GM23338 (cell line): ENCODE data around the gene PXMP4. TPM values are rescaled to one million over a fixed set of nuclear protein-coding genes. Genes with fewer than 3 reads are reported as not detected.
A peak's percentile ranks its signal among the peaks of the same experiment; 100 is the strongest.

Experiments used
- ATAC-seq: fragments of 200-7000 bp; cut with Tn5 transposase; 3 replicates; pipeline ENCODE4 v1.9.1; 2020
- DNase-seq: peaks from one replicate; pipeline ENCODE4 v3.0.0-alpha.2; 2015; ENCODE audit warnings: low spot score
- H2AFZ ChIP-seq: fragments of 200-600 bp; sonication (generic); 2 replicates; pipeline ENCODE4 v1.8.0; 2016; ENCODE audit warnings: antibody characterized with exemption, mild to moderate bottlenecking, moderate library complexity
- H3F3A ChIP-seq: fragments of 200-600 bp; sonication (generic); replicated peaks from 2 replicates; pipeline ENCODE4 v1.8.0; 2017; ENCODE audit warnings: antibody characterized with exemption, mixed run types, low read depth
- H3K27ac ChIP-seq: fragments of 200-600 bp; sonication (generic); 2 replicates; pipeline ENCODE4 v1.6.1; 2016; ENCODE audit warnings: low read depth
- H3K27me3 ChIP-seq: fragments of 200-600 bp; sonication (generic); 2 replicates; pipeline ENCODE4 v1.8.0; 2016; ENCODE audit warnings: mild to moderate bottlenecking, mixed run types, moderate library complexity; ENCODE audit not compliant: insufficient read depth
- H3K36me3 ChIP-seq: fragments of 200-600 bp; sonication (generic); 2 replicates; pipeline ENCODE4 v1.8.0; 2016; ENCODE audit warnings: mild to moderate bottlenecking; ENCODE audit not compliant: insufficient read depth
- H3K4me1 ChIP-seq: fragments of 200-600 bp; sonication (generic); 2 replicates; pipeline ENCODE4 v1.8.0; 2016; ENCODE audit warnings: mild to moderate bottlenecking, moderate library complexity; ENCODE audit not compliant: insufficient read depth
- H3K4me2 ChIP-seq: fragments of 200-600 bp; sonication (generic); 2 replicates; pipeline ENCODE4 v1.7.1; 2017; ENCODE audit warnings: mixed run types
- H3K4me3 ChIP-seq: fragments of 200-600 bp; sonication (generic); 2 replicates; pipeline ENCODE4 v1.6.1; 2016; ENCODE audit warnings: mixed run types
- H3K79me2 ChIP-seq: fragments of 200-600 bp; sonication (generic); replicated peaks from 2 replicates; pipeline ENCODE4 v1.8.0; 2017; ENCODE audit warnings: mild to moderate bottlenecking; ENCODE audit not compliant: insufficient read depth
- H3K9me2 ChIP-seq: fragments of 200-600 bp; sonication (generic); 2 replicates; pipeline ENCODE4 v1.8.0; 2017; ENCODE audit not compliant: insufficient read depth
- H4K20me1 ChIP-seq: fragments of 200-600 bp; sonication (generic); replicated peaks from 2 replicates; pipeline ENCODE4 v1.8.0; 2017; ENCODE audit warnings: mild to moderate bottlenecking; ENCODE audit not compliant: insufficient read depth
- H3K27ac Mint-ChIP-seq: 2 replicates; pipeline ENCODE4 v1.8.0; 2020; ENCODE audit warnings: inconsistent platforms, mild to moderate bottlenecking, moderate library complexity, mixed read lengths
- H3K27me3 Mint-ChIP-seq: 3 replicates; pipeline ENCODE4 v1.8.0; 2022; ENCODE audit warnings: low read depth, mild to moderate bottlenecking, moderate library complexity, mixed read lengths, inconsistent platforms; ENCODE audit not compliant: insufficient read depth, poor library complexity
- H3K36me3 Mint-ChIP-seq: 3 replicates; pipeline ENCODE4 v1.8.0; 2021; ENCODE audit warnings: low read depth, mild to moderate bottlenecking, inconsistent platforms, moderate library complexity, mixed read lengths
- H3K4me1 Mint-ChIP-seq: 3 replicates; pipeline ENCODE4 v1.8.0; 2020; ENCODE audit warnings: mild to moderate bottlenecking, inconsistent platforms, mixed read lengths
- H3K4me3 Mint-ChIP-seq: 3 replicates; pipeline ENCODE4 v1.8.0; 2021; ENCODE audit warnings: moderate library complexity, mild to moderate bottlenecking, inconsistent platforms, mixed read lengths
- H3K9me3 Mint-ChIP-seq: 3 replicates; pipeline ENCODE4 v1.8.0; 2020; ENCODE audit warnings: moderate library complexity, mild to moderate bottlenecking, inconsistent platforms, mixed read lengths
- CTCF ChIP-seq, 2 experiments: fragments of 200-600 bp in 1 of 2; sonication (generic) in 1 of 2; conservative IDR thresholded peaks; 2 replicates each; pipeline versions ENCODE4 v1.5.1 to v1.6.1; 2016 to 2017; ENCODE audit warnings: antibody characterized with exemption in 2 of 2, low read depth in 2 of 2, mild to moderate bottlenecking in 2 of 2, moderate library complexity in 1 of 2
- EZH2 ChIP-seq: fragments of 200-600 bp; sonication (generic); IDR thresholded peaks from one replicate; pipeline ENCODE4 v1.8.0; 2017; ENCODE audit warnings: antibody characterized with exemption, mild to moderate bottlenecking, low read depth; ENCODE audit not compliant: unreplicated experiment
- NANOG ChIP-seq: IDR thresholded peaks from 2 replicates; pipeline ENCODE4 v1.6.1; 2016; ENCODE audit warnings: antibody characterized with exemption, borderline replicate concordance
- REST ChIP-seq: IDR thresholded peaks from one replicate; pipeline ENCODE4 v1.6.1; 2018; ENCODE audit warnings: antibody characterized with exemption; ENCODE audit not compliant: unreplicated experiment
- ZNF114 ChIP-seq: fragments of 250-450 bp; sonication (Bioruptor Pico); IDR thresholded peaks from 2 replicates; pipeline ENCODE4 v1.5.0; 2020; ENCODE audit warnings: mild to moderate bottlenecking, moderate library complexity
- ZNF331 ChIP-seq: fragments of 250-450 bp; sonication (Bioruptor Pico); IDR thresholded peaks from 2 replicates; pipeline ENCODE4 v1.5.0; 2020; ENCODE audit warnings: low read depth, mild to moderate bottlenecking, moderate library complexity
- ZNF462 ChIP-seq: fragments of 250-450 bp; sonication (Bioruptor Pico); IDR thresholded peaks from 2 replicates; pipeline ENCODE4 v1.5.0; 2020; ENCODE audit warnings: mild to moderate bottlenecking, moderate library complexity
- polyA plus RNA-seq: library from polyadenylated mRNA; unstranded; fragments of >200 nt; fragmentation: Nextera tagmentation; extraction: Ambion mirVana; gene quantifications from 2 replicates; pipeline ENCODE4 v1.2.1, GENCODE V29; 2016
- total RNA-seq: library from RNA; depleted of rRNA; stranded (reverse); fragments of >200 nt; shearing (Covaris generic); gene quantifications from 2 replicates; pipeline ENCODE4 v1.2.3, GENCODE V29; 2014

The PXMP4 gene
- total and polyA plus RNA-seq, 2 experiments from 2014 or later, result 1.2 to 3.5 TPM

GRCh38 chr20:33727806-33728205 lies 7.7 kb upstream of the PXMP4 start:
- TF ChIP-seq ZNF114 (CRISPR knock-in tag), result no peak
- TF ChIP-seq CTCF (conservative IDR thresholded peaks at IDR 0.05; ENCODE audit: low read depth in 2 of 2), result peak in 1 of 2 experiments; percentile 43; a peak in 2 of 4 replicates

GRCh38 chr20:33727115-33727479 lies 7.0 kb upstream of the PXMP4 start:
- Histone ChIP-seq H3K4me1 (no peaks in the 10 kb centered on the region), H4K20me1 (no peaks in the 10 kb centered on the region), H3K9me2 (no peaks in the 10 kb centered on the region), H3K79me2 (no peaks in the 10 kb centered on the region), H3K27ac (no peak overlapping the region), H3F3A (no peaks in the 10 kb centered on the region), H3K27me3 (no peaks in the 10 kb centered on the region), H3K4me3 (no peak overlapping the region), H3K4me2 (no peak overlapping the region), H3K36me3 (no peaks in the 10 kb centered on the region), H2AFZ (no peak overlapping the region)
- H3K9me3 Mint-ChIP-seq, result no peaks in the 10 kb centered on the region
- no peak for ATAC-seq
- H3K4me3 Mint-ChIP-seq, result no peak overlapping the region; the same call in 2 of the 3 replicates
- H3K4me1 Mint-ChIP-seq, result 0 out of 3 replicates have a peak, but pooled peaks cover 3% of the 10 kb centered on the region
- no peaks in the 10 kb centered on the region for H3K36me3 Mint-ChIP-seq
- H3K27ac Mint-ChIP-seq, result no peak overlapping the region
- peaks cover 21% of the 10 kb centered on the region for H3K27me3 Mint-ChIP-seq
- DNase-seq, result no peak
- TF ChIP-seq ZNF331 (CRISPR knock-in tag) (no peak), NANOG (no peak), ZNF462 (no peak), EZH2 (no peak), CTCF (conservative IDR thresholded peaks at IDR 0.05; ENCODE audit: low read depth in 2 of 2) (no peak), REST (no peak)

More at GRCh38 chr20:33727806-33728205, 7.7 kb upstream of the PXMP4 start:
- Mint-ChIP-seq H3K4me1 (peaks cover 6% of the 10 kb centered on the region; the same call in 2 of the 3 replicates), H3K4me3 (no peak overlapping the region), H3K9me3 (no peaks in the 10 kb centered on the region; the same call in 2 of the 3 replicates), H3K27ac (no peak overlapping the region), H3K27me3 (peaks cover 22% of the 10 kb centered on the region), H3K36me3 (no peaks in the 10 kb centered on the region)
- no peak for ATAC-seq
- H3K36me3 ChIP-seq, result no peaks in the 10 kb centered on the region
- H2AFZ ChIP-seq, result no peak overlapping the region
- 0 out of 2 replicates have a peak, but pooled peaks cover 4% of the 10 kb centered on the region for H3K4me1 ChIP-seq
- H3K4me3 ChIP-seq, result no peak overlapping the region
- DNase-seq, result no peak
- H4K20me1 ChIP-seq, result no peaks in the 10 kb centered on the region
- no peak overlapping the region for H3K4me2 ChIP-seq
- H3K79me2 ChIP-seq, result no peaks in the 10 kb centered on the region
- no peaks in the 10 kb centered on the region for H3K9me2 ChIP-seq
- H3F3A ChIP-seq, result peaks cover 5% of the 10 kb centered on the region; the same call in 1 of the 2 replicates
- no peaks in the 10 kb centered on the region for H3K27me3 ChIP-seq
- no peak overlapping the region for H3K27ac ChIP-seq
